ENCODE results near the gene DNM3. TPM values are rescaled to one million over a fixed set of nuclear protein-coding genes. Genes with fewer than 3 reads are reported as not detected.

Gene DNM3
- total and polyA plus RNA-seq, 9 donors, result 3.1 to 6.5 (median 4.4) TPM

DNA sequence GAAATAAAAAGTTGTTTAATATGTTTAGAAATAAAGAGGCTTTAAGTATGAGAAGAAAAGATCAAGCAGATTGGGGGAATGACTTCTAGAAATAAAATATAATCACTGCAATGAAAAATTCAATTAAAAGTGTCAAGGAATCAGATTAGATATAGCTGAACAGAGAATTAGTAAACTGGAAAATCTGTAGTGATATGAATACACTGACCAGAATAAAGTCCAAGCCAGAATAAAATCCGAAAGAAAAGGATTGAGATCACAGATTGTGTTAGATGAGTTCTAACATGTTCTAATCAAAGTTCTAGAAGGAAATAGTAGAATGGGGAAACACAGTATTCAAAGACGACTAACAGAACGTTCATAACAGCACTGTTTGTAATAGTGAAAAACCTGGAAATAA is 506.1 kb downstream of the DNM3 start:
- Histone ChIP-seq H3K27ac (no peak overlapping the region), H3K9me3 (no peaks in the 10 kb centered on the region), H3K4me3 (no peak overlapping the region), H3K27me3 (no peaks in the 10 kb centered on the region), H3K36me3 (no peaks in the 10 kb centered on the region), H3K4me1 (ENCODE audit: insufficient read depth) (peaks cover 6% of the 10 kb centered on the region)
- intact Hi-C loops (cut with DNase I), result no loop called here
- DNase-seq, result no peak
- TF ChIP-seq POLR2A (IDR thresholded peaks at IDR 0.05) (no peak), EP300 (IDR thresholded peaks at IDR 0.05) (no peak)
- TF ChIP-seq, protein P1, sequence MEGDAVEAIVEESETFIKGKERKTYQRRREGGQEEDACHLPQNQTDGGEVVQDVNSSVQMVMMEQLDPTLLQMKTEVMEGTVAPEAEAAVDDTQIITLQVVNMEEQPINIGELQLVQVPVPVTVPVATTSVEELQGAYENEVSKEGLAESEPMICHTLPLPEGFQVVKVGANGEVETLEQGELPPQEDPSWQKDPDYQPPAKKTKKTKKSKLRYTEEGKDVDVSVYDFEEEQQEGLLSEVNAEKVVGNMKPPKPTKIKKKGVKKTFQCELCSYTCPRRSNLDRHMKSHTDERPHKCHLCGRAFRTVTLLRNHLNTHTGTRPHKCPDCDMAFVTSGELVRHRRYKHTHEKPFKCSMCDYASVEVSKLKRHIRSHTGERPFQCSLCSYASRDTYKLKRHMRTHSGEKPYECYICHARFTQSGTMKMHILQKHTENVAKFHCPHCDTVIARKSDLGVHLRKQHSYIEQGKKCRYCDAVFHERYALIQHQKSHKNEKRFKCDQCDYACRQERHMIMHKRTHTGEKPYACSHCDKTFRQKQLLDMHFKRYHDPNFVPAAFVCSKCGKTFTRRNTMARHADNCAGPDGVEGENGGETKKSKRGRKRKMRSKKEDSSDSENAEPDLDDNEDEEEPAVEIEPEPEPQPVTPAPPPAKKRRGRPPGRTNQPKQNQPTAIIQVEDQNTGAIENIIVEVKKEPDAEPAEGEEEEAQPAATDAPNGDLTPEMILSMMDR (IDR thresholded peaks at IDR 0.05), result no peak
- WGBS, 3 donors, result 94 to 97% (median 95%) methylated on average over 3 of the region's 3 CpGs

DNA sequence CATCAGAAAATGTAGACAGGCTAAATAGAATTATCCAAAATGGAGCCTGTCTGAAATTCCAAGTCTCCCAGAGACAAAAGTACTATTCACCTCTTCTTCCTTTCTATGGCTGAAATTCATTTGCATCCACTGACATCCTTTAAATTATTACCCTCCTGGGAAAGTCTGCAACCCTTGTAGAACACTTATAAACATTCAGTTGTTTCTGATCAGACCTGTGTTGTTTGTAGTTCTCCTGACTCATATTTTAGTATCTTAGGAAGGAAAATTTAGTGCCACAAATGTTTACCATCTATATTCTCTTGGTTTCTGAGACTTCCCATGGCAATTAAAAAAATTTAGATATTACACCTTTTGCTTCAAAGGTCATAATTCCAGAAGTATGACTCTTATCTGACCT is 509.6 kb downstream of the DNM3 start:
- no peak overlapping the region for H3K27ac ChIP-seq
- no peaks in the 10 kb centered on the region for H3K36me3 ChIP-seq
- no peak for DNase-seq
- intact Hi-C loops (cut with DNase I), result loop anchor here in 1 of 4 donors (10.0 kb wide), 1 partner anchor 206 kb away; no protein-coding TSS in a partner anchor
- H3K9me3 ChIP-seq, result no peaks in the 10 kb centered on the region
- TF ChIP-seq, protein P1 (IDR thresholded peaks at IDR 0.05), result no peak
- TF ChIP-seq POLR2A (IDR thresholded peaks at IDR 0.05) (no peak), EP300 (IDR thresholded peaks at IDR 0.05) (no peak)
- no peak overlapping the region for H3K4me3 ChIP-seq
- peaks cover 4% of the 10 kb centered on the region for H3K4me1 ChIP-seq (ENCODE audit: insufficient read depth)
- no peaks in the 10 kb centered on the region for H3K27me3 ChIP-seq

DNA sequence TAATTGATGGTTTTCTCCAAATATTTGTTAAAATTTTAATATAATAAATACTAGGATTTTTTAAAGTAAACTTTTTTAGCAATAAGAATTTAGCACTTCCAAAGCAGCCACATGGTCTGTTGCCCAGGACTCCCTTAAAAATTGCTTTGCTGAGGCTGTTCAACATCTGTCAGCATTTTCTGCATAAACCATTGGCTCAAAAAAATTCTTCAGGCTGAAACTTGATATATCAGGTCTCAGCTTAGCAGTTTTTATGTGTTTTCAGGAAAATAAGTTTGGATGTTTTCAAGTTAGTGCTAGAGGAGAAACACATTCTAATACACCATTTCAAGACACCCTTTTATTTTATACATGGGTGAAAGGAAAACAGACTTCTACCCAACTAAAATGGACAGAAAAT is 510.0 kb downstream of the DNM3 start:
- no peaks in the 10 kb centered on the region for H3K9me3 ChIP-seq
- TF ChIP-seq, protein P1 (IDR thresholded peaks at IDR 0.05), result no peak
- H3K4me1 ChIP-seq (ENCODE audit: insufficient read depth), result peaks cover 4% of the 10 kb centered on the region
- DNase-seq, result no peak
- H3K27ac ChIP-seq, result no peak overlapping the region
- no peak overlapping the region for H3K4me3 ChIP-seq
- intact Hi-C loops (cut with DNase I), result loop anchor here in 1 of 4 donors (10.0 kb wide), 1 partner anchor 207 kb away; no protein-coding TSS in a partner anchor
- H3K27me3 ChIP-seq, result no peaks in the 10 kb centered on the region
- H3K36me3 ChIP-seq, result no peaks in the 10 kb centered on the region

DNA sequence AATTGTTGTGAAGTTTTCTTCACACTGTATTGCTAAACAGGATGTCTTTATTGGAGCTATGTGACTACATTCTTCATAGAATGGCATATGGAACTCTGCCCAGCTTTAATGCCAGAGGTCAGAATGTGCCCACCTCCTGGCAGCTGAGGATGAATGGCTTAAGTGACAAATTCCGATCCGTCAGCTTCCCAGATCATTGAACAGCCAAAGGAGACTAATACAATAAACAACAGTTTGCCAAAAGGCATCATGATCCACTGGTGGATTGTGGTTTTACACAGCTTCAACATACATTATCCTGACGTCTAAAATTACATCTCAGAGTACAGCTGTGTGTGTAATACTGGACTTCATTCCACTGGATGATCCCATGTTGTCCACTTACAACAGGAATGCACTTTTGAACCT is 510.5 kb downstream of the DNM3 start:
- Histone ChIP-seq H3K27me3 (no peaks in the 10 kb centered on the region), H3K4me1 (ENCODE audit: insufficient read depth) (peaks cover 6% of the 10 kb centered on the region), H3K27ac (no peak overlapping the region), H3K9me3 (no peaks in the 10 kb centered on the region), H3K36me3 (no peaks in the 10 kb centered on the region), H3K4me3 (no peak overlapping the region)
- intact Hi-C loops (cut with DNase I), result loop anchor here in 1 of 4 donors (10.0 kb wide), 1 partner anchor 207 kb away; no protein-coding TSS in a partner anchor
- TF ChIP-seq POLR2A (IDR thresholded peaks at IDR 0.05) (no peak), EP300 (IDR thresholded peaks at IDR 0.05) (no peak)
- TF ChIP-seq, protein P1 (IDR thresholded peaks at IDR 0.05), result no peak
- DNase-seq, result no peak
- WGBS, 3 donors, result 27 to 42% (median 38%) methylated on average over 3 of the region's 3 CpGs
